NK-92 (cell line): Measurements from ENCODE around the gene MAN1A1.
A peak's percentile ranks its signal among the peaks of the same experiment; 100 is the strongest.
"Not testable (repeated sequence)": the region's sequence is repeated elsewhere in the genome, so short reads cannot be mapped to it uniquely, and the experiment has no call there.

Experiments
- DNase-seq: peaks from one replicate; lab custom pipeline; 2025; ENCODE audit not compliant: unreplicated experiment; lab: John Stamatoyannopoulos, UW

The MAN1A1 gene

GRCh38 chr6:119349361-119350201, at the start of gene MAN1A1:
MAN1A1 (minus strand) TSS chr6:119349761; CDS start chr6:119349065, 696 bp downstream.
- peak; percentile 16 for DNase-seq

DNA sequence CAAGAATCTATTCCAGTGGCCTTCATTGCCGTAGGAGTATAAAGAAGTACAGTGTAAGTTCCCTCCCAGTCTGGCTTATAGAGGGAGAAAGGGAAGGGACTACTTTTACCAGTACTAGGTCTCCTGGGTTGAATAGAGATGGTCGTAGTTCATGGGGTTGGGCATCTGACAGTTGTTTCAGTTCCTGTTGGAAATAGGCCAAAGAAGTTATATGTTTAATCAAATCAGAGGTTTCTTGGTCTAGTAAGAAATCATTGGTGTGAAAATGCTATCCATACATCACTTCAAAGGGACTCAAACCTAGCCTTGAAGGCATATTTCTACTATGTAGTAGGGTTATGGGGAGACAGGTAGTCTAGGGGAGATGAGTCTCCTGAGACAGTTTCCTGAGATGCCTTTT, 45.6 kb upstream of the MAN1A1 start:
- no peak for DNase-seq

- no peak for DNase-seq
These were observed 40.8 kb upstream of the MAN1A1 start for GRCh38 chr6:119390247-119390793.

DNA sequence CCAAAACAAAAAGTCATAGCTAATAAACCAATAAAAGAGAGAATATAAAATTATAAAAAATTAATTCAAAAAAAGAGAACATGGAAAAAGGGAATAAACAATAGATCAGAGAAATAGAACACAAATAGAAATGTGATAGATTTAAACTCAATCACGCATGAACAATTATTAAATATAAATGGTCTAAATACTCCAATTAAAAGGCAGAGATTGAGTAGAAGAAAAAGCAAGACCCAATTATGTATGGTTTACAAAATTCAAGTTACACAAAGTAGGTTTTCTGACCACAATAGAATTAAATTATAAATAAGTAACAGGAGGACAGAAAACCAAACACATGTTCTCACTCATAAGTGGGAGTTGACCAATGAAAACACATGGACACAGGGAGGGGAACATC, 36.4 kb upstream of the MAN1A1 start:
- no peak for DNase-seq

GRCh38 chr6:119384444-119384843, 34.9 kb upstream of the MAN1A1 start:
- no peak for DNase-seq

- DNase-seq: no peak
These were observed 30.2 kb upstream of the MAN1A1 start for GRCh38 chr6:119379809-119380208.

DNA sequence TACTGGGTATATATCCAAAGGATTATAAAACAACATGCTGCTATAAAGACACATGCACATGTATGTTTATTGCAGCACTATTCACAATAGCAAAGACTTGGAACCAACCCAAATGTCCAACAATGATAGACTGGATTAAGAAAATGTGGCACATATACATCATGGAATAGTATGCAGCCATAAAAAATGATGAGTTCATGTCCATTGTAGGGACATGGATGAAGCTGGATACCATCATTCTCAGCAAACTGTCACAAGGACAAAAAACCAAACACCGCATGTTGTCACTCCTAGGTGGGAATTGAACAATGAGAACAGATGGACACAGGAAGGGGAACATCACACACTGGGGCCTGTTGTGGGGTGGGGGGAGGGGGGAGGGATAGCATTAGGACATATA, 27.5 kb upstream of the MAN1A1 start:
- not testable (repeated sequence) for DNase-seq

DNA sequence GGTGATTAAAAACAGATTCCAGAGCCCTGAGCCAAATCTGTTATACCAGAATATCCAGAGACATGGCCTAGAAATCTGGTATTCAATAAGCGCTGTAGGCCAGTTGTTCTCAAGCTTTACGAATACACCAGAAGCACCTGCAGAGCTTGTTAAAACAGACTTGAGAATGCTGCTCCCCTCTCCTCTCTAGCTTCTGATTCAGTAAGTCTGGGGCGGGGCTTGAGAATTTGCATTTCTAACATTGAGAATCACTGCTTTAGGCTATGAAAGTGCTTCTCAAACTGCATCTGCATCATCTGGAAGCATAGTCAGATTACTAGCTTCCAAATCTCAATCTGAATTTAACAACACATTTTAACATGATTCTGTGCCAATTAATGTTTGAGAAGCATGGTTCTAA, 20.5 kb upstream of the MAN1A1 start:
- no peak for DNase-seq

DNA sequence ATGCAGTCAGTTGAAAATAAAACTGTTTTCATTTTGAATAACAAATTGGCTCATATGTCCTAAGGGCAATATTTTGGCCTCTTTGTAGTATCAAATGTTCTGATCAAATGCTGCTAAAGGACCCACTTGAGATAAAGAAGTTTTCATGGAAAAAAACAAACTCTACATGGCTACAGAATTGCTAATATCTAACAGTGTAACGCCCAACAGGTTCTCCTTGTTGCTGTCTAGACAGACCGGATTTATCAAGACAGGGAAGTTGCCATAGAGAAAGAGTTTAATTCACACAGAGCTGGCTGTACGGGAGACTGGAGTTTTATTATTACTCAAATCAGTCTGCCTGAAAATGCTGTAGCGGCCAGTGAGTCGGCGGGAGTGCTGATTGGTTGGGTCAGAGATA, 19.4 kb upstream of the MAN1A1 start:
- no peak for DNase-seq

DNA sequence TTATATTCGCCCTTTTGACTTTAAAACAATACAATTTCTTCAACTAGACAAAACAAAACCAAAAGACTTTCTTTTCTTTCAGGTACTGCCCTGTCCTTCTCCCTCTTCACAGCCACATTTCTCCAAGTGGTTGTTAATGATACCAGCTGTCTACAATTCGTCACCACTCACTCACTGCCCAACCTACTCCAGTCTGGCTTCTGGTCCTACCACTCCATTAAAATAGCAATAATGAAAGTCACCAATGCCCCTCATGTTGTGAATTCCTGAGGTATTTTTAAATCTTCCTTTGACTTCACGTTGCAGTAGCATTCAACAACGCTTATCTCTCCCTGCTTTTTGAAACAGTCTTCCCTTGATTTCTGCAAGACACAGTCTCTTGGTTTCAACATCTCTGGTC, 11.6 kb upstream of the MAN1A1 start:
- no peak for DNase-seq

DNA sequence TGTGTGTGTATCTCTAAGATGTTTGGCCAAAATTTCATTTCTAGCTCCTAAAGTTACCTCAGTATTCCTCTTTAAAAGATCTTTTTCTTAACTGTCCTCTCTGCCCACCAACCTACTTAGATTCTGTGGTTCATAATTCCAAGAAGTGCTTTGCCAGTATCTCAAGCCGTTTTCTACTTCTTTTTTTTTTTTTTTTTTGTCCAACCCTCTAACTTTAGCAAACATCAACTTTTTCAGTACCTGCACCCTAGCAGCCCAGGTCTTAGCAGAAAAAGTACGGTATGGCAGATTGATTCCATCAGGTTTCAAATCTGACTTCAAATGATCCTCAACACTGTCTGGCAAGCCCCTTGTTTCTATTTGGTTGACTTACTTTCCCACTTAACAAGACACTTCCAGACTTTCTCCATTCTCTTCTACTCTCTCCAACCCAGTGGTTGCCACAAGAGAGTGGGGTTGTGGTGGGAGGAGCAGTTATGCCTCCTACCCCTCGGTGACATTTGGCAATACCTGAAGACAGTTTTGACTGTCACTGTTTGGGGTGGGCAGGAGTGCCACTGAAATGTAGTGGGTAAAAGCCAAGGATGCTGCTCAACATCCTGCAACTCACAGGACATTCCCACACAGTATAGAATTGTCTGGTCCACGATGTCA, 10.8 kb upstream of the MAN1A1 start:
- DNase-seq: no peak

DNA sequence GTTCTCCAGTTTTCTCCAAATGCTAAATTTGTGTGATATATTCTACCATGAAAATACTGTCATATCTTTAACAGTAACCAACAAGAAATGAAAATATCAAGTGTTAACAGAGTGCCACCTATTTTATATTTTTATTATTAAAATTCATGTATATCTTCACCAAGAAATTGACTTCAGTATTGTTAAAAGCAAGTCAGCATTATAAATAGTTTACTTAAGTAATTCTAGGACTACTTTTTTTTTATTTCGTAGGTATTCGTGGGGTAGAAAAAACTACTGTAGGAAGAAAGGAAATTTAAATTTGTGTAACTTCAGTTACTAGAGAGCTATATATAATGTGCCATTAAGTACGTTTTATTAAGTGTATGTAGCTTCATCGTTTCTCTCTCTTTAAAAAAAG, 6.3 kb upstream of the MAN1A1 start:
- no peak for DNase-seq

DNA sequence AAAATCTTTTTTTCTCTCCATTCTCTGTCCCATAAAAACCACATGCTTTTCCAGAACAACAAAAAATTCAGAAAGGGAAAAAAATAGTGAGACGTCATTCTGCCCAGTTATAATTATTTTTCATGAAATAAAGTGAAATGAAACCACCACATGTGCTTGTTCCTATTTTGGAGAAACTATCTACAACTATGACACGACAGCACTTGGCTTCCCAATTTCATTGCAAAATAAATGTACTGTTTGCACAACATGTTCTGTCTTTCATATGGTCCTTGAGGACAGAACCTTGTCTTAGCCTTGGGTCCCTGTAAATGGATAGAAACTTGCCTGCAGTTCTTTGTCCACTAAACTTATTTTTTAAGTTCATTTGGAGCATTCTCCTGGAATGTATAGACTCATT, 5.6 kb upstream of the MAN1A1 start:
- DNase-seq: no peak

GRCh38 chr6:119353696-119354095, 4.1 kb upstream of the MAN1A1 start:
- no peak for DNase-seq

- no peak for DNase-seq
These were observed 2.4 kb upstream of the MAN1A1 start for GRCh38 chr6:119352001-119352400.

DNA sequence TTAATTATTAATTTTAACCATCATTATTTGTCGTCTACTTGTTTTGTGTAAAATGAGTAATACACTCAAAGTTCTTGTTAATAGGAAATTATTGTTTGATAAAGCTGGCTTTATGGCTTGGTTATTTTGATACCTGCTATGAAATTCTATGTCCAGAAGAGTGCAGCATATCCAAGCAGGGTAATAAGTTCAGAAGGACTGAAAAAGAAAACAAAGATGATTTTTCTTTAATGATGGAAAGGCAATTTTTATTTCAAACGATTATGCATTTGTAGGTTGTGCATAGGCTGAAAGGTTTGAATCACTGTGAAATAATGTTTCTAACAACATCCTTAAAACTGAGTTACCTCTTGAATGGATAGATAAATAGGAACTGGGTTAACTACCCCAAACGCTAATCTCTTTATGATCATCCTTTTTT, 1.4 kb upstream of the MAN1A1 start:
- no peak for DNase-seq

- no peak for DNase-seq
These were observed 816 bp upstream of the MAN1A1 start for GRCh38 chr6:119350202-119350951.

DNA sequence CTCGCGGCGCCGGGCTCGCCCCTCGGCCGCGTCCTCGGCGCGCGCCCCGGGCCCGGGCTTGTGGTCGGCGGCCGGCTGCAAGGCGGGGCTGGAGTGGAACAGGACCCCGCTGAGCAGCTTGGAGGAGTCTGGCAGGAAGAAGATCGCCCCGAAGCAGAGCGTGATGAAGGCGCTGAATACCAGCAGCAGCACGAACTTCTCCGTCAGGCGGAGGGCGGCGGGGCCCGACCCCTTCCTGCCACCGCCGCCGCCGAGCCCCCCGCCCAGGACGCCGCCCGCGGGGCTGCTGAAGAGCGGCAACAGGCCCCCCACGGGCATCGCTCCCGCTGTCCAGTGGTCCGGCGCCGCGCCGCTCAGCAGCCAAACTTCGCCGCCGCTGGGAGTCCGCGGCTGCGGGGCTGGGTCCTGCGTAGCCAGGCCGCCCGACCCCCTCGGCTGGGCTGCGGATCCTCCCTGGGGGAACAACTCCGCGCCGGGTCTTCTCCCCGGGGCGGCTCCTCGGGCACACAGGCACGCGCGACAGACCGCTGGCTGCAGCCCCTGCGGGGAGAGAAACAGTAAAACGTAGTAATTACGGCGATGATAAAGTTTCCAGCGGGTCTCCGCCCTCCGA, 707 bp downstream of the MAN1A1 start:
- DNase-seq: no peak

- DNase-seq: no peak
These were observed 1.3 kb downstream of the MAN1A1 start for GRCh38 chr6:119348096-119348747.

DNA sequence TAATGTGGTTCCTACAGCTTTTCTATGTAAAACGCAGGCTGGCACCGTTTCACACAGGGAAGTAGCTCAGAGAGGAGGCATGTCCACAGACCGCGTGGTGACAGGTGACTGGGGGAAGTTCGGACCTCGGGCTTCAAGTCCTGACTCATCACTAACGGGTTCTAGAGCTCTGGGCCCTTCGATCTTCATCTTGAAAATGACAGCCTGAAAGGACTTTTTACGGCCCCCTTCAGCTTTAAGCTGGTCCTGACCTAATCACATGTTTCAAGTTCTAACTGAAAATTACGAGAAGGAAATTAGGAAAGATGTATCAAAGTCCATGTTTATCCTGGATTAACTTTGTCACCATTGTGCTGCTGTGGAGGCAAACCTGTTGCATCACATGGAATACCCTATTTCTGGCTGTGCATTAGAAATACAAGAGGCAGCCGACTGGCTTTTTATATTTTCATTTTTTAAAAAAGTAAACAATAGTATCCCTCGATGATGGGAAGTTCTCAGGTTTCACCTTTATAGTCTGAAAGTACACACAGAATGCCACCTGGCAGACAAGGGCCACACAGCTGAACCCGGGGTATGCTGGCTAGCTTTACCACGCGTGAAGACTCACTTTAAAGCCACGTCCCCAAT, 2.0 kb downstream of the MAN1A1 start:
- DNase-seq: no peak
